ENCODE results near the gene SORCS2. TPM values are rescaled to one million over a fixed set of nuclear protein-coding genes. Genes with fewer than 3 reads are reported as not detected.

SORCS2 gene
- total RNA-seq, 1 donor from 2014 or later, result 13.8 TPM

GRCh38 chr4:7637139-7637538 is 444.8 kb downstream of the SORCS2 start:
- Mint-ChIP-seq H3K27me3 (ENCODE audit: low read depth, unreplicated experiment) (peaks cover 52% of the 10 kb centered on the region), H3K36me3 (ENCODE audit: low read depth, unreplicated experiment) (peaks cover 8% of the 10 kb centered on the region), H3K4me1 (ENCODE audit: low read depth, unreplicated experiment) (peaks cover 6% of the 10 kb centered on the region), H3K27ac (ENCODE audit: unreplicated experiment) (no peak overlapping the region), H3K4me3 (ENCODE audit: unreplicated experiment) (no peak overlapping the region), H3K9me3 (ENCODE audit: unreplicated experiment) (peaks cover 12% of the 10 kb centered on the region)
- H3K4me2 ChIP-seq (ENCODE audit: low read length), result no peak overlapping the region
- H3K36me3 ChIP-seq (ENCODE audit: insufficient read depth, low read length), result no peaks in the 10 kb centered on the region
- H3K4me3 ChIP-seq (ENCODE audit: insufficient read depth, low read depth, low read length), result no peak overlapping the region
- H3K79me2 ChIP-seq (ENCODE audit: insufficient read depth, low read length), result no peaks in the 10 kb centered on the region
- TF ChIP-seq CTCF (IDR thresholded peaks at IDR 0.05; ENCODE audit: insufficient read depth, low read depth, low read length), result no peak
- no peak for TF ChIP-seq EZH2 (IDR thresholded peaks at IDR 0.05; ENCODE audit: insufficient read depth, low read length)
- no peak overlapping the region for H3K27ac ChIP-seq (ENCODE audit: low read depth, low read length)
- peaks cover 4% of the 10 kb centered on the region for H3K9me3 ChIP-seq (ENCODE audit: insufficient read depth, low read depth, low read length)
- DNase-seq (ENCODE audit: low read depth), result no peak
- H3K9ac ChIP-seq (ENCODE audit: low read length), result no peak overlapping the region
- H4K20me1 ChIP-seq (ENCODE audit: insufficient read depth, low read length), result peaks cover 3% of the 10 kb centered on the region
- no peaks in the 10 kb centered on the region for H3K27me3 ChIP-seq (ENCODE audit: insufficient read depth, low read length)
- no peak overlapping the region for H2AFZ ChIP-seq (ENCODE audit: low read depth, low read length)
- H3K4me1 ChIP-seq (ENCODE audit: insufficient read depth, low read length), result peaks cover 10% of the 10 kb centered on the region
- FAIRE-seq, result no peak

- no peak overlapping the region for H2AFZ ChIP-seq (ENCODE audit: low read depth, low read length)
- Mint-ChIP-seq H3K36me3 (ENCODE audit: low read depth, unreplicated experiment) (peaks cover 10% of the 10 kb centered on the region), H3K4me3 (ENCODE audit: unreplicated experiment) (no peak overlapping the region), H3K9me3 (ENCODE audit: unreplicated experiment) (peaks cover 12% of the 10 kb centered on the region), H3K4me1 (ENCODE audit: low read depth, unreplicated experiment) (peaks cover 4% of the 10 kb centered on the region), H3K27ac (ENCODE audit: unreplicated experiment) (no peak overlapping the region), H3K27me3 (ENCODE audit: low read depth, unreplicated experiment) (peaks cover 56% of the 10 kb centered on the region)
- TF ChIP-seq CTCF (IDR thresholded peaks at IDR 0.05; ENCODE audit: insufficient read depth, low read depth, low read length) (no peak), EZH2 (IDR thresholded peaks at IDR 0.05; ENCODE audit: insufficient read depth, low read length) (no peak)
- H3K27ac ChIP-seq (ENCODE audit: low read depth, low read length), result no peak overlapping the region
- peaks cover 3% of the 10 kb centered on the region for H3K4me1 ChIP-seq (ENCODE audit: insufficient read depth, low read length)
- H3K27me3 ChIP-seq (ENCODE audit: insufficient read depth, low read length), result no peaks in the 10 kb centered on the region
- peaks cover 4% of the 10 kb centered on the region for H3K9me3 ChIP-seq (ENCODE audit: insufficient read depth, low read depth, low read length)
- H4K20me1 ChIP-seq (ENCODE audit: insufficient read depth, low read length), result peaks cover 3% of the 10 kb centered on the region
- H3K36me3 ChIP-seq (ENCODE audit: insufficient read depth, low read length), result no peaks in the 10 kb centered on the region
- no peaks in the 10 kb centered on the region for H3K79me2 ChIP-seq (ENCODE audit: insufficient read depth, low read length)
- no peak for DNase-seq (ENCODE audit: low read depth)
- H3K4me2 ChIP-seq (ENCODE audit: low read length), result no peak overlapping the region
- no peak overlapping the region for H3K9ac ChIP-seq (ENCODE audit: low read length)
- no peak for FAIRE-seq
- no peak overlapping the region for H3K4me3 ChIP-seq (ENCODE audit: insufficient read depth, low read depth, low read length)
Measured at GRCh38 chr4:7637971-7638370, 445.6 kb downstream of the SORCS2 start.

GRCh38 chr4:7638489-7638888 is 446.2 kb downstream of the SORCS2 start:
- DNase-seq (ENCODE audit: low read depth), result no peak
- Histone ChIP-seq H3K27me3 (ENCODE audit: insufficient read depth, low read length) (no peaks in the 10 kb centered on the region), H3K27ac (ENCODE audit: low read depth, low read length) (no peak overlapping the region), H3K79me2 (ENCODE audit: insufficient read depth, low read length) (no peaks in the 10 kb centered on the region), H4K20me1 (ENCODE audit: insufficient read depth, low read length) (peaks cover 3% of the 10 kb centered on the region), H3K4me3 (ENCODE audit: insufficient read depth, low read depth, low read length) (no peak overlapping the region), H3K4me2 (ENCODE audit: low read length) (no peak overlapping the region), H3K9ac (ENCODE audit: low read length) (no peak overlapping the region), H3K4me1 (ENCODE audit: insufficient read depth, low read length) (peaks cover 3% of the 10 kb centered on the region), H2AFZ (ENCODE audit: low read depth, low read length) (no peak overlapping the region), H3K36me3 (ENCODE audit: insufficient read depth, low read length) (no peaks in the 10 kb centered on the region), H3K9me3 (ENCODE audit: insufficient read depth, low read depth, low read length) (peaks cover 4% of the 10 kb centered on the region)
- no peak for FAIRE-seq
- TF ChIP-seq CTCF (IDR thresholded peaks at IDR 0.05; ENCODE audit: insufficient read depth, low read depth, low read length) (no peak), EZH2 (IDR thresholded peaks at IDR 0.05; ENCODE audit: insufficient read depth, low read length) (no peak)
- H3K36me3 Mint-ChIP-seq (ENCODE audit: low read depth, unreplicated experiment), result peaks cover 10% of the 10 kb centered on the region
- peaks cover 2% of the 10 kb centered on the region for H3K4me1 Mint-ChIP-seq (ENCODE audit: low read depth, unreplicated experiment)
- no peak overlapping the region for H3K4me3 Mint-ChIP-seq (ENCODE audit: unreplicated experiment)
- H3K27me3 Mint-ChIP-seq (ENCODE audit: low read depth, unreplicated experiment), result peaks cover 57% of the 10 kb centered on the region
- no peak overlapping the region for H3K27ac Mint-ChIP-seq (ENCODE audit: unreplicated experiment)
- H3K9me3 Mint-ChIP-seq (ENCODE audit: unreplicated experiment), result peaks cover 14% of the 10 kb centered on the region

Data from astrocyte (in vitro differentiated cells and primary cell).